NCI-H2227 (cell line): Measurements from ENCODE around the gene ATG4A.

ENCODE experiments used
- DNase-seq: peaks from one replicate; lab custom pipeline; 2025; ENCODE audit not compliant: unreplicated experiment; lab: John Stamatoyannopoulos, UW

ATG4A gene

GRCh38 chrX:108121291-108121690, 29.7 kb downstream of the ATG4A start:
- DNase-seq = no peak

GRCh38 chrX:108122748-108123147, 31.2 kb downstream of the ATG4A start:
- no peak for DNase-seq

- no peak for DNase-seq
These were observed 32.2 kb downstream of the ATG4A start for GRCh38 chrX:108123591-108124366.

- no peak for DNase-seq
These were observed 35.1 kb downstream of the ATG4A start for GRCh38 chrX:108126661-108127060.

DNA sequence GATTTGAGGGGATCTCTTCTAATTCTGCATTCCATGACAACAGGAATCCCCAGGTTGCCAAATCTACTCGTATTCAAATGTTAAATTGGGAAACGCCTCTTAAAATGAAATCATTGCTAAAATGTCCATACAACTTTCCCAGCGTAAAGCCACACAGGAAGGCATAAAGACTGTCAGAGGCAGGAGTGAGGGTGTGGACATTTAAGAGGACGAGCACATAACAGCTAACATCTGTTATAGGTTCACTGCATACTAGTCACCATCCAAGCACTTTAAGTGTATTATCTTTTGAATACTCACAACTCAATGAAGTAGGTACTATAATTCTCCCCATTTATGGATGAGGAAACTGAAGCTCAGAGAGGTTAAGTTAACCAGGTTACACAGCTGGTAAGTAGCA, 35.6 kb downstream of the ATG4A start:
- DNase-seq = no peak

DNA sequence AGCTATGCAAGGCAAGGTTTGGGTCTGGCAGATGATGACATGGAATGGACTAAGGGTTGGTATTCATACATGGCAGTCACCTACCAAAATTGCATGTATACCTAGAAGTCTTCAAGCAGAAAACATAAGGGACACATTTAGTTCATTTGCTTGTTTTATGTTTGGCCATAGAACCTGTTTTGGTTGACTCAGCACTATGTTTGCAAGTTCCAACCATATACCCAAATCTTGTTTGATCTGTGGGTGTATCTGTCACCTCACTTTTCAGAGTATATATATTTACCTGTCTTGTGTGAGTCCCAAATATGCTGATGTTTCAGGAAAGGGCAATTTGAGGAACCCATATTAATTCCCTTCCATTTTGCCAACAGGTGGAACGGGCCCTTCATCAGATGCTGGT, 39.3 kb downstream of the ATG4A start:
- DNase-seq = no peak

DNA sequence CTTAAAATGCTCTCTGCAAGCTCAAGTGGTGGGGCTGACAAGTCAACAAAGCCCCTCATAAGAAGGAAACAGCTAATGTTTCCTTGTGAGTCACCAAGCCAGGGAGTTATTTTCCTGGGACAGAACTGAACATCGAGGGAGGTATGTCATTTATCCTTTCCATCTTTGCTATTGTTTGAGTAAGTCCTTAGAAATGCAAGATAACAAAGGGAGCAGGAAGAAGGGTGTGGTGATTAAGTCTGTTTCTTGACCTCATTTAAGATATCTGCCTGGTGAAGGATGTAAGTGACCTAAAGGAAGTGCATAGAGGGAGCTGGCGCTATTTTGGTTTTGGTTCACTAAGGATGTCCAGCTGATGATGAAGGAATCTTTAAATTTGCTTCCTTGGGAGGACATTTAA, 39.9 kb downstream of the ATG4A start:
- DNase-seq = no peak

- DNase-seq = no peak
These were observed 40.5 kb downstream of the ATG4A start for GRCh38 chrX:108132034-108132433.

- no peak for DNase-seq
These were observed 41.3 kb downstream of the ATG4A start for GRCh38 chrX:108132876-108133275.

DNA sequence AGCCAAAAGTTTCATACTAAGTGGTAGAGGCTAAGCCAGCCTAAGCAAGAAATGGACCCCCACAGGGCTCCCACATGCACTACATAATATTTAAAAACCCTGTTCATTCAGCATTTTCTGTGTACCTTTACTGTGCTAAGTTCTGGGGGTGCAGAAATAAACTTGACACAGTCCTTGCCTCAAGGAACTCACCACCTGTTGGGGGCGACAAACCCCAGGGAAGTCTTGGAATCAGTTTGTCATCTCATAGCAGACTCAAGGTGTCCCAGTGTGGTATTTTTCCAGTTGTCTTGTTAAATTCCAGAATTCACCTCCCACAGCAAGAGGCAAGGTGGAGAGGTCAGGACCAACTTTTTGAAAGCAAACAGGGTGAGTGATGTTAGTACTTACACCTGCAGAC, 43.1 kb downstream of the ATG4A start:
- no peak for DNase-seq

DNA sequence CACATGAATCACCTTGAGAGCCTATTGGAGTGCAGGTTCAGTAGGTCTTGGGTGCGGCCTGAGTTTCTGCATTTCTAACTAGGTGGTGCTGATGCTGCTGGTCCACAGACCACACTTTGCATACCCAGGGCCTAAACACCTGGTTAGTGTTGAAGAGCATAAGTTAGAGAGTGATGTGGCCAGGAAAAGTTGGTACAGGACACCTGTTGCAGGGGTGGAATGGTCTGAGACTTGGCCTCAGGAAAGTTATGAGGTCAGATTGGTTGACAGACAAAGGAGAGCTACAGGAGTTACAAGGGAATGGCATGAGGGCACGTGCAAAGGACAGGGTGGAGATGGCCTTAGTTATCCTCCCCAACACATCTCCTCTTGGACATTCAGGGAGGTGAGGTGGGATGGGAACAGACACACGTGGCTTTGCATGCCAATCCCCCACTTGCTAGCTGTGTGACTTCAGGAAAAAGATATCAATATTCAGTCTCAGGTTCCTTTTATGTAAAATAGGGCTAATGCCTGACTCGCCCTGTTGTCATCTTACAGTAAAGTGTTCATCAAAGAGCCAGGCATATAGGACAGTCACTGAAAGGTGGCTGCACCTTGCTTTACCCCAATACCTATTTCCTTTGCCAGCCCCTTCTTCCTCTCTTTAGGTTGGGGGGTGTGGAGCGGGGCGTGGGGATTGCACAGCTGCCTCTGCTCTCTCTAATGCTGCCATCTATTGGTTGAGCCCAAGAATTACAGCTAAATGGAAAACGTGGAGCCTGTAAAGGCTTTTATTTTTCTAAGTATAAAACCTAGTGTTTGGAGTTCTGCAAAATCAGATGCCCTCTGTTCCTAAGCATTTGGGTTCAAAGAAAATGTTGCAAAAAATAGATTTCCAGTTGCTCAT, 47.5 kb downstream of the ATG4A start:
- DNase-seq = no peak

- DNase-seq = no peak
These were observed 56.9 kb downstream of the ATG4A start for GRCh38 chrX:108148524-108148923.

DNA sequence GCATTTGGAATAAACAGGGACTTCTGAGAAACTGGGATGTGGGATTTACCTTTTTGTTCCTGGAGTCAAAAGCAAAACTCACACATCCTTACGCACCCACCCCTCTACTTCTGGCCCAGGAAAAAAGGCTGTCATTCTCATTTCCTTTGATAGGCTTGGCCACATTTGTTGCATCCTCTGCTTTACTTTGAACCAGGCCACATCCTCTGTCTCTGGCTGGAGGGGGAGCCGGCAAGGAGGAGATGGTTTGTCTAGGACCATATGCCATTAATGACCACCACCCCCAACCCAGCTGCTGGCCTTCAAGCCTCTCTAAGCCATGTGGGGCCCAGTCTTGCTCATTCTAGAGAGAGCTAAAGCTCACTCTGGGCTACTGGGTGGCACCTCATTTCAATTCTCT, 64.5 kb downstream of the ATG4A start:
- no peak for DNase-seq

- no peak for DNase-seq
These were observed 65.4 kb downstream of the ATG4A start for GRCh38 chrX:108156934-108157466.

GRCh38 chrX:108157628-108158027, 66.0 kb downstream of the ATG4A start:
- DNase-seq = no peak

- no peak for DNase-seq
These were observed 67.6 kb downstream of the ATG4A start for GRCh38 chrX:108159028-108159670.

DNA sequence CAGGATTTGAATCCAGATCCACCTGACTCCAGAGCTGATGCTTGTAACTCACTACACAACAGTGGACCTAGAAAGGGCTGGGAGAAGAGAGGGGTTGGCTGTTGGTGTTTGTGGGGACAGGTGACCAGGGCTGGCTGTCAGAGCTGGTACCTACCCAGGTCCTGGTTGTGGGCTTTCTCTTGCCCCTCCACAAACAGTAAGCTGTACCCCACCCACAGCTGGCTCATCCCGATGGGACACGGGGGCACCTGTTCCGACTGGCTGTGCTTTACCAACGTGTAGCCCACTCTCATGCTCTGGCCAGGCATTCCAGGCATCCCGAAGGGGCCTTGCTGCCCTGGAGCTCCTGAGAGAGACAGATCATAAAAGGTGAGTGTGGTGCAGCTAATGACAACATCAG, 68.7 kb downstream of the ATG4A start:
- DNase-seq = no peak

- DNase-seq = no peak
These were observed 70.7 kb downstream of the ATG4A start for GRCh38 chrX:108162265-108162664.

GRCh38 chrX:108163333-108164082, 71.9 kb downstream of the ATG4A start:
- no peak for DNase-seq

DNA sequence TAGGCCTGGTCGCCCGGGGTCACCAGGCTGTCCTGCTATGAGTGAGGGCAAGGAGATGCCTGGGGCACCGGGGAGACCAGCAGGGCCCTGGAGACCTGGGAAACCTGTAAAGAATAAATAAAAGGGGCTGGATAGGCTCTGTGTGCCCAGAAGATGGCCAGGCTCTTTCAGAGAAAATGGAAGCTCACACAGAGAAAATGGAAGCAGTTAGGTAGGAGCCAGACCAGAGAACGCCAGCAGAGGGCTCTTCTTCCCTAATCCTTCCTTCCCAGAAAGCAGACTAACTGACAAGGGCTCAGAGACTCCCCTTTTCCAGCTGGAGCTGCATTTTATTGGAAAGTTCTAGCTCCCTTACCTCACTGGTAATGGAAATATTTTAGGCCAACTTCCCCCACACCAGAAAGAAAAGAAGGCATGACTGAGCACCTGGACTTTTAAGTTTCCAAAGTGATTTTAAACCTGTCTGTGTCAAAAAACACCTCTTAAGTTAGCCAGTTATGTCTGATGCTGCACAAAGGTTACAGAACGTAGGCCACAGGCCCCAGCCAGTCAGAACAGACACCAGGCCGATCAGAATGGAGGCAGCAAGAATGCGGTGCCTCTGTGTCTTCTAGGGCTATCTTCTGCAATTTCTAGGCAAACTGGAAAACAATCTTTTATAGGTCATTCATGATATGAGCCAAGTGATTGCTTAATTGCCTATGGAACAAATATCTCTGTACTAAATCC, 74.0 kb downstream of the ATG4A start:
- DNase-seq = peak; percentile 65
